HCT116 (cell line): Measurements from ENCODE around the gene TPM4.

Experiments used
- EZH2 ChIP-seq: fragments of 200-600 bp; sonication (generic); IDR thresholded peaks from 2 replicates; pipeline ENCODE4 v1.6.1; 2017; ENCODE audit warnings: antibody characterized with exemption, mixed run types
- EZH2phosphoT487 ChIP-seq: fragments of 200-600 bp; IDR thresholded peaks from 2 replicates; pipeline ENCODE4 v1.6.1; 2018; ENCODE audit warnings: antibody characterized with exemption, borderline replicate concordance
- POLR2A ChIP-seq: IDR thresholded peaks from 2 replicates; pipeline ENCODE4 v1.7.0; 2011; ENCODE audit warnings: borderline replicate concordance; ENCODE audit not compliant: insufficient read depth, insufficient read length; ENCODE audit errors: extremely low read depth
- POLR2AphosphoS5 ChIP-seq: IDR thresholded peaks from 2 replicates; pipeline ENCODE4 v1.6.1; 2011; ENCODE audit warnings: mild to moderate bottlenecking, low read depth, low read length, moderate library complexity
- RAD21 ChIP-seq: IDR thresholded peaks from 2 replicates; pipeline ENCODE4 v1.6.1; 2012; ENCODE audit warnings: low read depth, mild to moderate bottlenecking
- SP1 ChIP-seq: IDR thresholded peaks from 2 replicates; pipeline ENCODE4 v1.6.1; 2012; ENCODE audit warnings: low read depth
- TF ChIP-seq, protein P1 (sequence below), 3 experiments: fragments of 200-600 bp in 1 of 3; sonication (generic) in 1 of 3; IDR thresholded peaks in 2 of 3; conservative IDR thresholded peaks in 1 of 3; 2 replicates each; pipeline ENCODE4 v1.5.1; 2012 to 2017; ENCODE audit warnings: low read depth in 2 of 3, low read length in 2 of 3, antibody characterized with exemption in 1 of 3, borderline replicate concordance in 1 of 3, control low read depth in 1 of 3, mild to moderate bottlenecking in 1 of 3, mixed read lengths in 1 of 3, mixed run types in 1 of 3, moderate library complexity in 1 of 3; ENCODE audit not compliant: insufficient read depth in 1 of 3
- TF ChIP-seq, protein P2 (sequence below): IDR thresholded peaks from 2 replicates; pipeline ENCODE4 v1.6.1; 2012
- TF ChIP-seq, protein P3 (sequence below): IDR thresholded peaks from 2 replicates; pipeline ENCODE4 v1.6.1; 2012

DNA sequence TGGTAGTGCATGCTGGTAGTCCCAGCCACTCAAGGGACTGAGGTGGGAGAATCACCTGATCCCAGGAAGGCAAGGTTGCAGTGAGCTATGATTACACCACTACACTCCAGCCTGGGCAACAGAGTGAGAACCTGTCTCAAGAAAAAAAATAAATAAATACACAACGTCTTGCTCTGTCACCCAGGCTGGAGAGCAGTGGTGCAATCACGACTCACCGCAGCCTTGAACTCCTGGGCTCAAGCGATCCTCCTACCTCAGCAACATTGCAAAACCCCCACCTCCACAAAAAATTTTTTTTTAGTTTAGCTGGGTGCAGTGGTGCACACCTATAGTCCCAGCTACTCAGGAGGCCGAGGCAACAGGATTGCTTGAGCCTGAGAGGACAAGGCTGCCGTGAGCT, 8.8 kb downstream of the TPM4 start:
- TF ChIP-seq, protein P1, sequence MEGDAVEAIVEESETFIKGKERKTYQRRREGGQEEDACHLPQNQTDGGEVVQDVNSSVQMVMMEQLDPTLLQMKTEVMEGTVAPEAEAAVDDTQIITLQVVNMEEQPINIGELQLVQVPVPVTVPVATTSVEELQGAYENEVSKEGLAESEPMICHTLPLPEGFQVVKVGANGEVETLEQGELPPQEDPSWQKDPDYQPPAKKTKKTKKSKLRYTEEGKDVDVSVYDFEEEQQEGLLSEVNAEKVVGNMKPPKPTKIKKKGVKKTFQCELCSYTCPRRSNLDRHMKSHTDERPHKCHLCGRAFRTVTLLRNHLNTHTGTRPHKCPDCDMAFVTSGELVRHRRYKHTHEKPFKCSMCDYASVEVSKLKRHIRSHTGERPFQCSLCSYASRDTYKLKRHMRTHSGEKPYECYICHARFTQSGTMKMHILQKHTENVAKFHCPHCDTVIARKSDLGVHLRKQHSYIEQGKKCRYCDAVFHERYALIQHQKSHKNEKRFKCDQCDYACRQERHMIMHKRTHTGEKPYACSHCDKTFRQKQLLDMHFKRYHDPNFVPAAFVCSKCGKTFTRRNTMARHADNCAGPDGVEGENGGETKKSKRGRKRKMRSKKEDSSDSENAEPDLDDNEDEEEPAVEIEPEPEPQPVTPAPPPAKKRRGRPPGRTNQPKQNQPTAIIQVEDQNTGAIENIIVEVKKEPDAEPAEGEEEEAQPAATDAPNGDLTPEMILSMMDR (IDR thresholded peaks at IDR 0.05 in 2 of 3, conservative IDR thresholded peaks at IDR 0.05 in 1 of 3; ENCODE audit: borderline replicate concordance in 1 of 3, insufficient read depth in 1 of 3, low read depth in 2 of 3, low read length in 2 of 3) = no peak
- TF ChIP-seq EZH2phosphoT487 (no peak), POLR2A (no peak), RAD21 (no peak), SP1 (no peak), POLR2AphosphoS5 (no peak), EZH2 (no peak)
- TF ChIP-seq, protein P2, sequence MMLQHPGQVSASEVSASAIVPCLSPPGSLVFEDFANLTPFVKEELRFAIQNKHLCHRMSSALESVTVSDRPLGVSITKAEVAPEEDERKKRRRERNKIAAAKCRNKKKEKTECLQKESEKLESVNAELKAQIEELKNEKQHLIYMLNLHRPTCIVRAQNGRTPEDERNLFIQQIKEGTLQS = no peak
- TF ChIP-seq, protein P3, sequence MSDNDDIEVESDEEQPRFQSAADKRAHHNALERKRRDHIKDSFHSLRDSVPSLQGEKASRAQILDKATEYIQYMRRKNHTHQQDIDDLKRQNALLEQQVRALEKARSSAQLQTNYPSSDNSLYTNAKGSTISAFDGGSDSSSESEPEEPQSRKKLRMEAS = no peak
